GM11168 (cell line): ENCODE data around the gene CD164.
"Not testable (repeated sequence)": the region's sequence is repeated elsewhere in the genome, so short reads cannot be mapped to it uniquely, and the experiment has no call there.

Experiments used
- in situ Hi-C: fragments of 300-500 bp; cut with MboI; formaldehyde crosslinking; loops from one replicate; pipeline ENCODE4 v1.12.0; 2022; ENCODE audit warnings: low sequenced_read_pairs; ENCODE audit not compliant: unreplicated experiment

Gene CD164

DNA sequence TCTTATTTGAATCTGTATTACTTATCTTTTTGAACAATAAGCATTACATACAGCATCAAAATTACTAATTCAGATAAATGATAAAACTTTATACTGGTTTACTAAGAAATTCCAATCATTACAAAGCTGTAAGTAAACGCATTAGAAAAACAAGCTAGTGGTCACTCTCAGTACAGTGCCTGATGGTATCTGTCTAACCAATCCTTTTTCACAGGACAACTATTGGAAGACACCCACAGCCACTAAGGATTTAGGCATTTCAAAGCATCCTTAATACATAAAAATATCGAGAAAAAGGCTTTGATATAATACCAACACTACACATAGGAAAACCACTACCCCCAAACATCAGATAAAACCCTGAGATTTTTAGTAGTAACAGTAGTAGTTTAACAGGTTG, 2.6 kb downstream of the CD164 start:
- in situ Hi-C loops = no loop called here

DNA sequence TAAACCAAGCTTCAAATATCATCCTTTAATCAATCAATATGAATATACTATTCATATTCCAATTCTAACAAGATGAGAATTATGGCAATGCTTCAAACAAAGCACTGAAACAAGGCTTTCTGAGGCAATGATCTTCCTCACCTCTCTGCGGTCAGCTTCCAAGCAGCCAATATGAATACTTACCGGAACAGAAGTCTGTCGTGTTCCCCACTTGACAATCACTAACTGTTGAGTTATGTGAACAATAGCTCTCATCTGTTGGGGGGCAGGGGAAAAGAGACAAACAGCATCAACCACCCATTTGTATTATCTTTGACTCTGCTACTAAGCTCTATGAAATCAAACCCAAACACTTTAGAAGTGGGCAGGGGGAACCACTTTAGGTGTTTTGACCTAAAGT, 4.5 kb downstream of the CD164 start:
- in situ Hi-C loops = no loop called here

DNA sequence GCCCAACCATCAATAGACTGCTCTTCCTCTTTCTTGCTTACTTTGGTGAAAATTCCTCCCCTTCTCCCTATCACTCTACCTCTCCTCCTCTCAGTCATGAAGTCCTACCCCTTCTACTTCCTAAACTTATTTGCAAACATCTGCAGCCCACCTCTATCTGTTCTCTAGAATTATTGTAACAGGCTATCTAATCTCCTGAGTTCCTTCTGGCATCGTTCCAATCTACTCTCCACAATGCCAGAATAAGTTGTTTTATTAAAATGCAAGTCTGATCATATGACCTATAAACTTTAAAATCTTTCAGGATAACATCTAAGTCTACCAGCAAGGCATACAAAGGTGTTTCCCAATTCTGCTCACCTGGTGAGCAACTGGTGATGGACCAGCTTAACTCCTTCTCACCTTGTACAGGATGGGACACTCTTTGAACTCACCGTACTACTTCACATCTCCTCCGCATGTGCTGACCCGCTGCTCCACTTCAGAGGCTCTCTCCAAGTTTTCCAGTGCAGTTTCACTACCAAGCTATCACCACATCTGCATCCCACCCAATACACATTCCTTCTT, 7.9 kb downstream of the CD164 start:
- in situ Hi-C loops = no loop called here

DNA sequence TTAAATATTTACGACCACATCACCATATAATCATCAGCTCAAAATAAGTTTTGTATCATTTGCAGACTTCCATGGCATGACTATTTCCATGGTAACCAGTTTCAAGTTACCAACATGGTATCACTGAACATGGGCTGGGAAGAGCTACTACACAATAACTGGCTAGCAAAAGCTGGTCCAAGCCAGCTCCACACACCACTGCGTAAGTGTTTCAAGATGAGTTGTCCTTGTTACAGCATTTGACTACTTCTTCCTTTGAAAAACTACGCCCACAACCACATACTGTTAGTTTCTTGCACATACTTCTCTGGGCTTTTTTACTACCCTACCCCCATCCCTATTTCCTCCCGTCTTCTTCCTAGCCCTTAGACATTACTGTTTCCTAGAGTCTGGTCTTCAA, 8.5 kb downstream of the CD164 start:
- in situ Hi-C loops = no loop called here

DNA sequence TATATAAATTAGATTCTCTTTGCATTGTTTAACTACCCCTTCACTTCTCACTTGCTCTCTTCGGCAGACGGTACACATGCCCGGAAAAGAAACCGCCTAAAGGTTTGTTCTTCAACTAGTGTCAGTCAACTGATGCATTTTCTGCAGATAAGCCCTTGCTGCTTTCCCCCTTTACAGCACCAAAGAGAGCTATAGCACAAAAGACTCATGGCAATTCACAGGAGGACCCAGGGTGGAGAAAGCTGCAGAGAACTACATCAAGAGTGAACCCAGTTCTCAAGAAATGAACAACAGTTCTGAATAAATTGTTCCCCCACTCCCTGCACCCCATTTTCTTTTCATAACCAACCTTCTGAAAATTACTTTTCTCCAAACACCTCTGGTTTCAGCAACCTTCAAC, 8.9 kb downstream of the CD164 start:
- in situ Hi-C loops = no loop called here

DNA sequence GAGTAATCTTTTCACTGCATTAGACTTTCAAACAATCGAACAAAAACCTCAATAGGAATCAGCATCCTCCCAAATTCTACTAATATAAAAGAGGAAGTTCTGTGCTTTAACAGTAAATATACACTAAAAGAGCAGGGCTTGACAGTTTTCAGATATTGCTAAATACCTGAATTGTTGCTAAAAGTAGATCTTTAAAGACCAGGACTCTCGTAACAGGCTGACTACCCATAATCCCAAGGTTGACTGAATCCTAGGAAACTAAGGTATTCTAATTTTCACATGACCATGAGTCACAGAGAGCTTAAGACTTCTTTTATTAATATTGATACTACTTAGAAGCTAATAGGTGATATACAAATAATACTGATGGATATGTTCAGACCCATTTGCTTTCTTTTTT, 10.1 kb downstream of the CD164 start:
- in situ Hi-C loops = no loop called here

DNA sequence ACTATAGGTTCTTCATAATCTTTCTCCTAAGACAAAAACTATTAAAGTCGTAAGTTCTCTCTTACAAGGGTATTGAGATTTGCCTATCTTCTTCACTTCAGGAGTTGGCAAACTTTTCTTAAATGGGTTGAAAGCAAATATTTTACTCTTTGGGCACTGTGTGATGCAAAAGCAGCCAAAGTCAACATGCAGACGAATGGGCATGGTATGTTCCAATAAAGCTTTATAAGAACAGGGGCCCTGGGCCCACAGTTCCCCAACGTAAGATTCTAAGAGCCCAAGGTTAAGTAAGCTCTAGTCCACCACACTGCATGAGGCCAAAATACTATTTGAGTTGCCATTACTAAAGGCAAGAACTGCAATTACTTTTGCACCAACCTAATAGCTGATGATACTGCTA, 11.5 kb downstream of the CD164 start:
- in situ Hi-C loops = no loop called here

DNA sequence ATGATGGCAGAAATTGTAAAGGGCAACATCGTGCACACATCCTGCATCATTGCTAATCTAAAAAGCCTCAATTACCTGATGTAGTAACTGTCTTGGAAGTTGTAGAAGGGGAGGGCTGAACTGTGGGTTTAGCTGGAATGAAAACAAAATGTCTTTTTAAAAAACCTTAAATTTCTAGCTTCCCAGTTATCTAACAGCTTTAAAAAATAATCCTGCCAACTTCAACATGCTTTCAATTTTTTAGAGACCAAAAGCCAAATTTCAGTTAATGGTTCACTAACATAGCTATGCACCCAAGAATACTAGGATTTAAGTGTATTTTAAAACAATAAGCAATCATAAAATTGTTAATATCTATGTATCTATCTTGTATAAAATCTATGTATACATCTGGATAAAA, 11.9 kb downstream of the CD164 start:
- in situ Hi-C loops = no loop called here

DNA sequence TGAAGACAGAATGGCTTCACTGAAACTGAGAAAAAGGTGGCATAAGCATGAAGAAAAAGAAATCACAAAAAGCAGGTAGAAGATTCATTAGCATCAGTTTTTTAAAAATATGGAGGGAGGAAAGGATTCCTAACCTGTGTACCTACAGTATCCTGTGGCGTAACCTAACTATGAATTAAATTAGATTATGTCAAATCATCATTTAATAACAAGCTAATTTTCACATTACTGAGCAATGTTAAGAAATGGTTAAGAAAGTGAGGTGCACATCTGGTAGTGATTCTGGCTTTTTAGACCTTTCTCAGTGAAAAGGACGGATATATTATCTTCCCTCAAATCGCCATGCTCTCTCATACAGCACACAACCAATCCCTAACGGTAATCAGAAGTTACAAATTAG, 12.5 kb downstream of the CD164 start:
- in situ Hi-C loops = no loop called here

DNA sequence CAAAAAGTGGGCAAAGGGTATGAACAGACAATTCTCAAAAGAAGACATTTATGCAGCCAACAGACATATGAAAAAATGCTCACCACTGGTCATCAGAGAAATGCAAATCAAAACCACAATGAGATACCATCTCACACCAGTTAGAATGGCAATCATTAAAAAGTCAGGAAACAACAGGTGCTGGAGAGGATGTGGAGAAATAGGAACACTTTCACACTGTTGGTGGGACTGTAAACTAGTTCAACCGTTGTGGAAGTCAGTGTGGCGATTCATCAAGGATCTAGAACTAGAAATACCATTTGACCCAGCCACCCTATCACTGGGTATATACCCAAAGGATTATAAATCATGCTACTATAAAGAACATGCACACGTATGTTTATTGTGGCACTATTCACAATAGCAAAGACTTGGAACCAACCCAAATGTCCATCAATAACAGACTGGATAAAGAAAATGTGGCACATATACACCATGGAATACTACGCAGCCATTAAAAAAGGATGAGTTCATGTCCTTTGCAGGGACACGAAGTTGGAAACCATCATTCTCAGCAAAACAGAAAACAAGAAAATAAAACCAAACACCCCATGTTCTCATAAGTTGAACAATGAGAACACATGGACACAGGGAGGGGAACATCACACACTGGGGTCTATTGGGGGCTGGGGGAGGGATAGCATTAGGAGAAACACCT, 17.7 kb downstream of the CD164 start:
- in situ Hi-C loops = not testable (repeated sequence)

DNA sequence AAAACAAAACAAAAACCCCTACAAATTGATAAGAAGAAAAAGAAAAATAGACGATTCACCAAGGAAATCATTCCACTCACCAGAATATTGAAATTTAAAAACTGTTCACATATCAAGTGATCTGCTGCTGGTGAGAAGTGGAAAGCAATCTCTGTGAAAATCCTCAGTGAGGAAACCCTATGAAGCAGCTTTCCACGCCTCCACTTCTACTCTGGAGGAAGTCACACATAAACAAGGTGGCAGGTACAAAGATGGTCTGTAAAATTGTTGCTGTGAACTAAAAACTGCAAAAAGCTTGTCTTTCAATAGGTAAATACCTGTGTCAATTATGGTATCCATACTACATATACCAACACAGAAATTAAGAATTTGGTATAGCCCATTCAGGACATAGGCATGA, 18.5 kb downstream of the CD164 start:
- in situ Hi-C loops = no loop called here

DNA sequence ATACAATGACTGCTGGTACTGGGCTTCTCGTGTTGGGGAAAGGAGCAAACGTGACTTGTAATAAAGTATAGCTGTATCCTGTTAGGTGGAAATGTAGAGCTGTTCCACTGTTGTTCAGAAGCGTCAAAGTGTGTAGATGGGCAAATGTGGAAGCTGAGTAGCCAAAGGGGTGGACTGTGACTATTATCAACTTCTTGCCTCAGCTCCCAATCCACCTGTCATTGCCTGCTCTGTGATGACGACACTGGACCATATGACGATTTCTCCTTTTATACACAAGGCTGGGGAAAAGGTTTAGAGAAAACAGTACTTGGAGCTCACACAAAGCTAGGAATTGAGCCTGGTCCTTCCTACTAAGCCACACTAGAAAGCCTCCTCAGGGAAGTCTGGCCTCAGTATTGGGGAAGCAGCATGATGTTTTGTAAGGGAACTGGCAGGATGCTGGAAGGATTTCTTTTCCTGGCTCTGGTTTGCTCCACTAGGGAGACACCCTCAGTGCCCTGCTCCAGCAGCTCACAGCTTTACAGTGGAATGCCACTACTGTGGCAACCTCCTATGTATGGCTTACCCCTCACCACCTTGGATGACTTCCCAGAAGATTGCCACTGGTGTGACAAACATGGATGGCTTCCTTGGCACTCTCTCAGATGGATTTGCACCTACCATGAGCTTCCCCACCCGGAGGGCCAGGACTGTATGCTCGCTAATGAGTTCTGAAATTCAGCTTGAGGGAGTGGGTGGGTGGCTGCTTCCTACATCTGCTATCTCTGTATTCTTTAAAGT, 20.0 kb downstream of the CD164 start:
- in situ Hi-C loops = no loop called here

DNA sequence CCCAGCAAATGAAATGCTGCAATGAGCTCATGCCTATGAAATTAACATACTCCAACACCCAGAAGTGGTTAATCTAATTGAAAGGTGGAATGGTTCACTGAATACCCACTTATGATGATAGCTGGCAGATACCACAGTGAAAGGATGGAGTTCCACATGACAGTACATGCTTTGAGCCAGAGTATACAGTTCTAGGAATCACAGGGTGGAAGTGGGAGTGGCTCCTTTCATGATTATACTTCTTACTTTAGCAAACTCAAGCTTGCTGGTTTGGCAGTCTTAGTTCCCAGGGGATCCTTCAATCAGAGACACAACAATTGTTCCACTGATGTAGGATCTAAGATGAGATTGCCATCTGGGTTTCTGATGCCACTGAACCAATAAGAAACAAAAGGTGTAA, 21.5 kb downstream of the CD164 start:
- in situ Hi-C loops = no loop called here

DNA sequence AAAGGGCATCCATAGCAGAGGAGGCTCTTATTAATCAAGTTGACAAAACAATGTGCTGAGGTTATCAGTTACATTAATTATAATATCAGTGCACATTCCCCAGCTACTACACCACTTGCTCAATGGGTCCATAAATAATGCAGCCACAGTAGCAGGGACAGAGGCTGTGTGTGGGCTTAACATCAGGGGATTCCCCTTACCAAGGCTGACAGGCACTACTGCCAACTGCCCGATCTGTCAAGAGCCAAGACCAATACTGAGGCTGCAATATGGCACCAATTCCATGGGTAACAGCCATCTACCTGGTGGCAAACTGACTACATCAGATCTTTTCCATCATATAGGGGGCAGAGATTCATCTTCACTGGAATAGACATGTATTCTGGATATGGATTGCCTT, 22.0 kb downstream of the CD164 start:
- in situ Hi-C loops = no loop called here

DNA sequence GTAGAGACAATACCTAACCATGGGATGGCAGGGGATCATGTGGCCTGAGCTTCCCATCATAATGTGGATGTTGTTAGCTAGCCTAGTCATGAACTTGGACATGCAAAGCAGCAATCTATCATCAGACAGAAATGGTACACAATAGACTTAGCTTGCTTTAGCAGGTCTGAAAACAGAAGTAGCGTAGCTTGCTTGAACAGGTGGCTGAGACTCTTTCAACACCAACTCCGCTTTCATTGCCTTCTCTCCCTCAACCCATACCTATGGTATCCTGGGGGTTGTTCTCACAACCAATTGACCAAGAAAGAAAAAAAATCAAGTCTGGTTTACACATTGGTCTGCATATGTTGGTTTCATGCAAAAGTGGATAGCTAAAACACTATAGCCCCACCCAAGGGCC, 23.0 kb downstream of the CD164 start:
- in situ Hi-C loops = no loop called here

DNA sequence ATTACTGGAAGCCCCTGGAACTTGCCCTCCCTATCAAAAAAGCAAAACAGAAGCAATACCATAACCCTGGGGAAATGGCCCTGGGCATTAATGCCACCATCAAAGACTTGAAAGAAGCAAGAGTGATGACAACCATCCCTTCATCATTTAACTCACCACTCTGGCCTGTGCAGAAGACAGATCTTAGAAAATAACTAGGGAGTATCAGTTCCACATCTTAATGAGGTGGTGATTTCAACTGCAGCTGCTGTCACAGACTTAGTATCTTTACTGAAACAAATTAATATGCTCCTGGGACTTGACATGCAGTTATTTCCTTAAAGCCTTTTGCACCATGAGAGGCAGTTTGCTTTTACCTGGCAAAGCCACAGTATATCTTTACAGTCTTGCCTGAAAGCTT, 24.1 kb downstream of the CD164 start:
- in situ Hi-C loops = no loop called here

DNA sequence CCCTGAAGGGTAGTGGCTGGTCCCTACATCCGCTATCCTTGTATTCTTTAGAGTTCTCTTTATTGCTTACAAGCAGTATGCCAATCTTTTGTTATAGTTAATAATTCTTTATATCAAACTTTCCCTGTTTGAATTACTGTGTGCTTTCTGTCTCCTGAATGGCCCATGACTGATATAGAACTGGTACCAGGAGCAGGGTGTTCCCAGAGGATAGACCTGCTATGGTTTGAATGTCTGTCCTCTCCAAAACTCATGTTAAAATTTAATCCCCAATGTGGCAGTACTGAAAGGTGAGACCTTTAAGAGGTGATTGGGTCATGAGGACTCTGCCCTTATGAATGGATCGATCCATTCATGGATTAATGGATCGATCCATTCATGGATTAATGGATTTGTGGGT, 26.0 kb downstream of the CD164 start:
- in situ Hi-C loops = no loop called here

DNA sequence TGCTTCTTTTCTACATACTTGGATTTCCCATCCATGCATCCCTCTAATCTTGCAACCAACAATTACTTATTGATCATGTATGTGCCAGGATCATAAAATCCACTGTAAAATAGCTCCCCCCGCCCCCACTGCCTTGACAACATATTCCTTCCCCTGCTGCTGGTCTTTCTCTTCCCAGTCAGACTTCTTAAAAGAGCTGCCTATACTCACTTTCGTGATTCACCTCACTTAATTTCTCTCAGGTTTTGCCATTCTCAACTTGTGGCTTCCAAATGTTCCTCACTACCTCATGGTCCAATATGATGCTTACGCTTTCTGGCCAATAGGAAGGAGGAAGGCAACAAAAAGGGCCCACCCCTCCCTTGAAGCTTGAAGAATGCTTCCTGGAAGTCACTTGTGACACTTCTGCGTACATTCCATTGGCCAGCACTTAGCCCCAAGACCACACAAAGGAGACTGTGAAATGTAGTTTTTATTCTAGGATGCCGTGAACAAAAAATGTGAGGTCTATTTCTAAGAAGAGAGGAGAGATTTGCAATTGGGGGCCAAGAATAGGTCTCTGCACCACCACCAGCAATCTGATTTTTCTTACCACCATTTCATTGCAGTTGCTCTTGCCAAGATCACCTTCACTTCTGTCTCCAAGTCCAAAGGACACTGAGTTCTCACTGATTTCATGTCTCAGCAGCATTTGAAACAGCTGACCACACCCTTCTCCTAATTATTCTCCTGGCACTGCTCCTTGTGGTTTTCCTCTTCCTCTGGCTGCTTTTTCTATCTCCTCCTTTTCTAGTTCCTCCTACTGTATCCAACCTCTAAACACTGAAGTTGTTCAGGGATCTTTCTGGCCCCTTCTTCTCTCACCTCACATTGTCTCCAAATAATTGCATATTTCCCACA, 30.8 kb downstream of the CD164 start:
- in situ Hi-C loops = no loop called here

DNA sequence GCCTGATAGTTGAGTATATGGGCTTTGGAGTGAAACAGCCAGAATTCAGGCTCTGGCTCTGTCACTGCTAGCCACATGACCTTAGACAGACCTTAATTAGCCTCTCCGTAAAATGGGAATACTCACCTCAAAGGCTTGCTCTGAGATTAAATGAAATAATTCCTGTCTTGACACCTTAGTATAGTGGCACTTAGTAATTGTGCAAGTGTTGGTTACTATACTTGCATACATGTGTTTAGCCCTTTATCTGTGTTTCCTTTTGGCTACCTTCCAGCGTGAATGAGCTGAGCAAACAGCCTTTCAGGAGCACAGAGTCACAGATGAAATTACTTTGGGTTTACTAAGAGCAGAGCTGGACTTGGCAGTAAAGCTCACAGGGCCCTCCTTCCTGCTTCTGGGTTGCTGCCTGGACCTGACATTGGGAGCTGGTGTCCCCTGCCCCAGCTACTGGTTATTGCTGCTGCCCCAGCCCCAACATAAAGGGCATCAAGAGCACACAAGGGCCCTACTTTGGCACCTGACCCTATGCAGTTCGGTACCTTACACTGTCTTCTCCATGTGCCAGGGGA, 32.8 kb downstream of the CD164 start:
- in situ Hi-C loops = no loop called here

DNA sequence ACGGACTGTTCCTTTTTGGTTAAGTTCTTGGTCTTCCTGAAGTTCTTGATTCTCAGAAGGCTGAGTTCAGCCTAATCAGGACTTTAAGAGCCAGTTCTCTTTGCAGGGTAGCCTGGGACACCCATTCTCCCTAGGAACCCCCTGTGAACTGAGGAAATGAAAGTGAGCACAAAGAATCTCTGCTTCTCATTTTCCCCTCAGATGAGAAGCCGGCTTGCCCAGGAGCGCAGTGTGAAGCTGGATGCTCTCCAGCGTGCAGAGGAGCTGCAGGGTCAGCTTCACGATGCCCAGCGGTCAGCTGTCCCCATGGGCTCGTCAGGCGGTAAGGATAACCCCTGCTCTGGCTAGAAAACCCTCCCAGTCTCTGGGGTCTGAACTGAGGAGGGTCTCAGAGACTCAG, 34.0 kb downstream of the CD164 start:
- in situ Hi-C loops = no loop called here
